ENCODE measurements around the gene DEK. TPM values are rescaled to one million over a fixed set of nuclear protein-coding genes. Genes with fewer than 3 reads are reported as not detected.

Gene DEK
- total and polyA plus RNA-seq, 2 donors (not counting 1 experiment from before 2014, with no cell fraction given): 13.6 to 114 TPM

DNA sequence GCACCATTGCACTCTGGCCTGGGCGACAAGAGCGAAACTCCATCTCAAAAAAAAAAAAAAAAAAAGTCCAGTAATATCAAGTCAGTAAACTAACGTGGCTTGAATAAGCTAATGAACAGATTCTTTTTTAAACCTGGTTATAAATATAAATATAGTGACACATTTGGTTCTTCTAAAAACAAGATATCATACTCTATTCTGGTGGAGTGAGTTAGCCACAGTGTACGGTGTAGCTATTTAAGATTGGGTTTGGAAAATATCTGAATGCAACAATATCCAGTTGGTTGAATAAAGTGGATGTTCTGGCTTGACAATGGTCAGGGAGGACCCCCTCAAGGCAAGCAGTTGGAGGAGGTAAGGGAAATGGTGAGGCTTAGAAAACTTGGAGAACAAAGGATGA, 5.9 kb upstream of the DEK start:
- peaks cover 10% of the 10 kb centered on the region for H3K27me3 Mint-ChIP-seq
- CTCF ChIA-PET: interaction anchor here (0.7 kb wide), 1 partner anchor 13 kb away, joined by 3 read pairs; no protein-coding TSS in a partner anchor
- WGBS (ENCODE audit: insufficient coverage): 80% methylated on average over 1 of the region's 4 CpGs
- no peaks in the 10 kb centered on the region for H3K9me3 Mint-ChIP-seq (ENCODE audit: insufficient read depth)
- H3K27ac ChIP-seq (ENCODE audit: low read length in 2 of 2): no peak overlapping the region
- no peaks in the 10 kb centered on the region for H4K20me1 ChIP-seq (ENCODE audit: control insufficient read depth, insufficient read depth, low read length, poor library complexity, severe bottlenecking)
- peaks cover 3 to 11% of the 10 kb centered on the region in 2 donors for H3K4me1 ChIP-seq (ENCODE audit: control insufficient read depth in 2 of 2, insufficient read depth in 2 of 2, low read length in 2 of 2)
- TF ChIP-seq, protein P1, sequence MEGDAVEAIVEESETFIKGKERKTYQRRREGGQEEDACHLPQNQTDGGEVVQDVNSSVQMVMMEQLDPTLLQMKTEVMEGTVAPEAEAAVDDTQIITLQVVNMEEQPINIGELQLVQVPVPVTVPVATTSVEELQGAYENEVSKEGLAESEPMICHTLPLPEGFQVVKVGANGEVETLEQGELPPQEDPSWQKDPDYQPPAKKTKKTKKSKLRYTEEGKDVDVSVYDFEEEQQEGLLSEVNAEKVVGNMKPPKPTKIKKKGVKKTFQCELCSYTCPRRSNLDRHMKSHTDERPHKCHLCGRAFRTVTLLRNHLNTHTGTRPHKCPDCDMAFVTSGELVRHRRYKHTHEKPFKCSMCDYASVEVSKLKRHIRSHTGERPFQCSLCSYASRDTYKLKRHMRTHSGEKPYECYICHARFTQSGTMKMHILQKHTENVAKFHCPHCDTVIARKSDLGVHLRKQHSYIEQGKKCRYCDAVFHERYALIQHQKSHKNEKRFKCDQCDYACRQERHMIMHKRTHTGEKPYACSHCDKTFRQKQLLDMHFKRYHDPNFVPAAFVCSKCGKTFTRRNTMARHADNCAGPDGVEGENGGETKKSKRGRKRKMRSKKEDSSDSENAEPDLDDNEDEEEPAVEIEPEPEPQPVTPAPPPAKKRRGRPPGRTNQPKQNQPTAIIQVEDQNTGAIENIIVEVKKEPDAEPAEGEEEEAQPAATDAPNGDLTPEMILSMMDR (IDR thresholded peaks at IDR 0.05): no peak
- no peak for TF ChIP-seq EZH2 (IDR thresholded peaks at IDR 0.05; ENCODE audit: borderline replicate concordance, insufficient read depth, low read depth, low read length, poor library complexity, severe bottlenecking)
- no peak overlapping the region for H3K4me2 ChIP-seq (replicated peaks; ENCODE audit: low read depth, low read length, poor library complexity, severe bottlenecking)
- H3K27me3 ChIP-seq (replicated peaks in 1 of 4; ENCODE audit: control extremely low read depth in 1 of 4, control insufficient read depth in 3 of 4, insufficient read depth in 4 of 4, low read length in 3 of 4): peaks cover 0 to 3% (median under 1%) of the 10 kb centered on the region in 4 experiments
- POLR2A ChIA-PET: no interaction called here
- no peak overlapping the region for H3K4me3 ChIP-seq (ENCODE audit: control extremely low read depth in 1 of 5, extremely low read depth in 1 of 5, insufficient read depth in 1 of 5, low read depth in 2 of 5, low read length in 4 of 5)
- H3K9me3 ChIP-seq (ENCODE audit: control extremely low read depth in 1 of 3, control insufficient read depth in 2 of 3, insufficient read depth in 1 of 3, low read length in 2 of 3): peaks cover 0 to 11% (median 4%) of the 10 kb centered on the region in 3 donors
- H3K79me2 ChIP-seq (ENCODE audit: control insufficient read depth, insufficient read depth, low read length): peaks cover 11% of the 10 kb centered on the region
- no peak overlapping the region for H2AFZ ChIP-seq (ENCODE audit: insufficient read depth, low read depth, low read length, poor library complexity, severe bottlenecking)
- peaks cover 4% of the 10 kb centered on the region for H3K4me1 Mint-ChIP-seq
- DNase-seq: no peak
- no peak overlapping the region for H3K9ac ChIP-seq (ENCODE audit: low read length)
- ATAC-seq (ENCODE audit: low read depth): no peak
- H3K27ac Mint-ChIP-seq: no peak overlapping the region
- intact Hi-C loops (cut with micrococcal nuclease): no loop called here
- no peaks in the 10 kb centered on the region for H3K36me3 ChIP-seq (replicated peaks in 1 of 2; ENCODE audit: control extremely low read depth in 1 of 2, control insufficient read depth in 1 of 2, extremely low read depth in 1 of 2, insufficient read depth in 2 of 2, low read length in 1 of 2)
- no peak overlapping the region for H3K4me3 Mint-ChIP-seq

GRCh38 chr6:18269717-18270116, 5.4 kb upstream of the DEK start:
- Histone ChIP-seq H3K79me2 (ENCODE audit: control insufficient read depth, insufficient read depth, low read length) (peaks cover 16% of the 10 kb centered on the region), H4K20me1 (ENCODE audit: control insufficient read depth, insufficient read depth, low read length, poor library complexity, severe bottlenecking) (no peaks in the 10 kb centered on the region), H3K9me3 (ENCODE audit: control extremely low read depth in 1 of 3, control insufficient read depth in 2 of 3, insufficient read depth in 1 of 3, low read length in 2 of 3) (peaks cover 0 to 11% (median 4%) of the 10 kb centered on the region in 3 donors), H3K4me2 (replicated peaks; ENCODE audit: low read depth, low read length, poor library complexity, severe bottlenecking) (no peak overlapping the region), H3K36me3 (replicated peaks in 1 of 2; ENCODE audit: control extremely low read depth in 1 of 2, control insufficient read depth in 1 of 2, extremely low read depth in 1 of 2, insufficient read depth in 2 of 2, low read length in 1 of 2) (no peaks in the 10 kb centered on the region), H3K4me1 (ENCODE audit: control insufficient read depth in 2 of 2, insufficient read depth in 2 of 2, low read length in 2 of 2) (peaks cover 8 to 16% of the 10 kb centered on the region in 2 donors), H3K4me3 (ENCODE audit: control extremely low read depth in 1 of 5, extremely low read depth in 1 of 5, insufficient read depth in 1 of 5, low read depth in 2 of 5, low read length in 4 of 5) (no peak overlapping the region), H3K9ac (ENCODE audit: low read length) (no peak overlapping the region), H3K27me3 (replicated peaks in 1 of 4; ENCODE audit: control extremely low read depth in 1 of 4, control insufficient read depth in 3 of 4, insufficient read depth in 4 of 4, low read length in 3 of 4) (peaks cover 0 to 3% (median 0%) of the 10 kb centered on the region in 4 experiments), H2AFZ (ENCODE audit: insufficient read depth, low read depth, low read length, poor library complexity, severe bottlenecking) (no peak overlapping the region), H3K27ac (ENCODE audit: low read length in 2 of 2) (no peak overlapping the region)
- POLR2A ChIA-PET: no interaction called here
- H3K27me3 Mint-ChIP-seq: peaks cover 5% of the 10 kb centered on the region
- intact Hi-C loops (cut with micrococcal nuclease): no loop called here
- WGBS (ENCODE audit: insufficient coverage): 91% methylated on average over 3 of the region's 10 CpGs
- no peak overlapping the region for H3K4me3 Mint-ChIP-seq
- no peaks in the 10 kb centered on the region for H3K9me3 Mint-ChIP-seq (ENCODE audit: insufficient read depth)
- TF ChIP-seq, protein P1 (IDR thresholded peaks at IDR 0.05): no peak
- no peak for TF ChIP-seq EZH2 (IDR thresholded peaks at IDR 0.05; ENCODE audit: borderline replicate concordance, insufficient read depth, low read depth, low read length, poor library complexity, severe bottlenecking)
- peaks cover 9% of the 10 kb centered on the region for H3K4me1 Mint-ChIP-seq
- DNase-seq: no peak
- ATAC-seq (ENCODE audit: low read depth): no peak
- CTCF ChIA-PET: interaction anchor here (0.7 kb wide), 1 partner anchor 13 kb away, joined by 3 read pairs; no protein-coding TSS in a partner anchor
- no peak overlapping the region for H3K27ac Mint-ChIP-seq
